EL (cell line): Measurements from ENCODE around the gene TDO2.
A peak's percentile ranks its signal among the peaks of the same experiment; 100 is the strongest.
"Not testable (repeated sequence)": the region's sequence is repeated elsewhere in the genome, so short reads cannot be mapped to it uniquely, and the experiment has no call there.

Experiments used
- DNase-seq: peaks from one replicate; pipeline ENCODE4 v3.0.0-alpha.2; 2016

The TDO2 gene

GRCh38 chr4:155903453-155903852 lies at the start of gene TDO2:
Gene TDO2 (plus strand): TSS chr4:155903696. CDS start chr4:155903759, 63 bp downstream.
- no peak for DNase-seq

- DNase-seq, result peak; percentile 25
These were observed 48.8 kb upstream of the TDO2 start for GRCh38 chr4:155854582-155855226.

- no peak for DNase-seq
These were observed 47.6 kb upstream of the TDO2 start for GRCh38 chr4:155855897-155856296.

- no peak for DNase-seq
These were observed 37.3 kb upstream of the TDO2 start, which contains the start of gene ASIC5 for GRCh38 chr4:155866177-155866576. Gene ASIC5 (minus strand): TSS chr4:155866277. CDS start chr4:155866226, 51 bp downstream.

- no peak for DNase-seq
These were observed 27.6 kb upstream of the TDO2 start for GRCh38 chr4:155875878-155876277.

GRCh38 chr4:155877971-155878370 lies 25.5 kb upstream of the TDO2 start:
- no peak for DNase-seq

GRCh38 chr4:155878611-155879010 lies 24.9 kb upstream of the TDO2 start:
- DNase-seq, result no peak

GRCh38 chr4:155879767-155880166 lies 23.7 kb upstream of the TDO2 start:
- no peak for DNase-seq

GRCh38 chr4:155881555-155881954 lies 21.9 kb upstream of the TDO2 start:
- DNase-seq, result no peak

GRCh38 chr4:155883895-155884294 lies 19.6 kb upstream of the TDO2 start:
- DNase-seq, result no peak

- no peak for DNase-seq
These were observed 17.8 kb upstream of the TDO2 start for GRCh38 chr4:155885666-155886065.

- DNase-seq, result no peak
These were observed 16.5 kb upstream of the TDO2 start for GRCh38 chr4:155887045-155887444.

GRCh38 chr4:155887847-155888570 lies 15.5 kb upstream of the TDO2 start:
- DNase-seq, result no peak

GRCh38 chr4:155889031-155889793 lies 14.3 kb upstream of the TDO2 start:
- DNase-seq, result peak; percentile 60

- DNase-seq, result no peak
These were observed 13.6 kb upstream of the TDO2 start for GRCh38 chr4:155889946-155890345.

GRCh38 chr4:155891058-155891457 lies 12.4 kb upstream of the TDO2 start:
- DNase-seq, result no peak

- not testable (repeated sequence) for DNase-seq
These were observed 5.1 kb upstream of the TDO2 start for GRCh38 chr4:155898371-155898770.

GRCh38 chr4:155899891-155900290 lies 3.6 kb upstream of the TDO2 start:
- no peak for DNase-seq

- peak; percentile 73 for DNase-seq
These were observed 3.1 kb upstream of the TDO2 start for GRCh38 chr4:155900381-155900780.

GRCh38 chr4:155901013-155901412 lies 2.5 kb upstream of the TDO2 start:
- no peak for DNase-seq

GRCh38 chr4:155904331-155904730 lies 835 bp downstream of the TDO2 start:
- DNase-seq, result no peak

GRCh38 chr4:155906554-155907247 lies 3.2 kb downstream of the TDO2 start:
- peak; percentile 86 for DNase-seq

- no peak for DNase-seq
These were observed 4.1 kb downstream of the TDO2 start for GRCh38 chr4:155907556-155907955.
